NCI-H2171 treated with DMSO at 0.1 percent for 48 hours (cell line): ENCODE data around the gene PDLIM5.
A peak's percentile ranks its signal among the peaks of the same experiment; 100 is the strongest.
"Not testable (repeated sequence)": the region's sequence is repeated elsewhere in the genome, so short reads cannot be mapped to it uniquely, and the experiment has no call there.

Source experiments
- DNase-seq: peaks from one replicate; lab custom pipeline; 2025; lab: John Stamatoyannopoulos, UW

The PDLIM5 gene

GRCh38 chr4:94451695-94452475 lies at the start of gene PDLIM5:
PDLIM5 (plus strand) TSS chr4:94451942; CDS start chr4:94455289, 3,347 bp downstream.
- DNase-seq: peak; percentile 77

GRCh38 chr4:94402439-94402838 lies 49.3 kb upstream of the PDLIM5 start:
- not testable (repeated sequence) for DNase-seq

- no peak for DNase-seq
Measured at GRCh38 chr4:94403751-94404150, 48.0 kb upstream of the PDLIM5 start.

- peak; percentile 73 for DNase-seq
Measured at GRCh38 chr4:94406668-94407437, 44.9 kb upstream of the PDLIM5 start.

- DNase-seq: no peak
Measured at GRCh38 chr4:94407846-94408245, 43.9 kb upstream of the PDLIM5 start.

- no peak for DNase-seq
Measured at GRCh38 chr4:94408549-94409374, 43.0 kb upstream of the PDLIM5 start.

- DNase-seq: no peak
Measured at GRCh38 chr4:94409375-94409679, 42.4 kb upstream of the PDLIM5 start.

- no peak for DNase-seq
Measured at GRCh38 chr4:94409962-94410361, 41.8 kb upstream of the PDLIM5 start.

GRCh38 chr4:94410678-94411206 lies 41.0 kb upstream of the PDLIM5 start:
- peak; percentile 8 for DNase-seq

- no peak for DNase-seq
Measured at GRCh38 chr4:94411296-94411695, 40.4 kb upstream of the PDLIM5 start.

GRCh38 chr4:94412019-94412657 lies 39.6 kb upstream of the PDLIM5 start:
- no peak for DNase-seq

GRCh38 chr4:94412658-94413038 lies 39.1 kb upstream of the PDLIM5 start:
- DNase-seq: no peak

- DNase-seq: no peak
Measured at GRCh38 chr4:94413085-94413840, 38.5 kb upstream of the PDLIM5 start.

GRCh38 chr4:94414907-94415306 lies 36.8 kb upstream of the PDLIM5 start:
- DNase-seq: no peak

- no peak for DNase-seq
Measured at GRCh38 chr4:94415448-94415847, 36.3 kb upstream of the PDLIM5 start.

- no peak for DNase-seq
Measured at GRCh38 chr4:94416335-94416734, 35.4 kb upstream of the PDLIM5 start.

- DNase-seq: no peak
Measured at GRCh38 chr4:94416981-94417380, 34.8 kb upstream of the PDLIM5 start.

- DNase-seq: no peak
Measured at GRCh38 chr4:94419549-94419948, 32.2 kb upstream of the PDLIM5 start.

- no peak for DNase-seq
Measured at GRCh38 chr4:94419956-94420355, 31.8 kb upstream of the PDLIM5 start.

- DNase-seq: no peak
Measured at GRCh38 chr4:94420356-94420755, 31.4 kb upstream of the PDLIM5 start.

- no peak for DNase-seq
Measured at GRCh38 chr4:94426783-94427182, 25.0 kb upstream of the PDLIM5 start.
